IPS-15b (cell line): ENCODE data around the gene CNNM1.

Experiments
- H3K27me3 ChIP-seq: one replicate; pipeline ENCODE4 v1.6.1; 2013; ENCODE audit warnings: low read length; ENCODE audit not compliant: control insufficient read depth, insufficient read depth
- H3K36me3 ChIP-seq: one replicate; pipeline ENCODE4 v1.6.1; 2013; ENCODE audit warnings: low read length; ENCODE audit not compliant: control insufficient read depth, insufficient read depth
- H3K4me1 ChIP-seq: one replicate; pipeline ENCODE4 v1.6.1; 2013; ENCODE audit warnings: mild to moderate bottlenecking, low read length; ENCODE audit not compliant: control insufficient read depth, insufficient read depth
- H3K4me3 ChIP-seq: one replicate; pipeline ENCODE4 v1.5.1; 2013; ENCODE audit warnings: low read depth, low read length
- H3K9ac ChIP-seq: one replicate; pipeline ENCODE4 v1.6.1; 2013; ENCODE audit warnings: low read depth, mild to moderate bottlenecking, low read length
- H3K9me3 ChIP-seq: one replicate; pipeline ENCODE4 v1.6.1; 2013; ENCODE audit warnings: mild to moderate bottlenecking, low read length; ENCODE audit not compliant: control insufficient read depth, insufficient read depth

Gene CNNM1

DNA sequence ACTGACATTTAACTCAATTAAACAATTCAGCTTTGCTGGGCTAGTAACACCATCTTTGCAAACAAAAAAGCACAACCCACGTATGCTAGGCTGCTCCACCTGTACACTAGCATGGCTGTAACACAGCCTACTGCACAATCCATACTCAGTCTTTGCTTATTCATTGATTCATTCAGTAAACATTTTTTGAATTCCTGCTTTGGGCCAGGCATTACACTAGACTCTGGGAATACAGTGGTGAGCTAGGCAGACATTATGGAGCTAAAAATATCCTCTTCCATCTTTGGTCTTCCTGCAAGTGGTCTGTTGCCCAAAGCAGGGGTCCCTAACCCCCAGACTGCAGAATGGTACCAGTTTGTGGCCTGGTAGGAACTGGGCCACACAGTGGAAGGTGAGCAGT lies 9.9 kb downstream of the CNNM1 start:
- H3K9me3 ChIP-seq, result no peaks in the 10 kb centered on the region
- no peaks in the 10 kb centered on the region for H3K27me3 ChIP-seq
- no peak overlapping the region for H3K9ac ChIP-seq
- H3K4me3 ChIP-seq, result no peak overlapping the region
- H3K36me3 ChIP-seq, result no peaks in the 10 kb centered on the region
- H3K4me1 ChIP-seq, result no peaks in the 10 kb centered on the region

DNA sequence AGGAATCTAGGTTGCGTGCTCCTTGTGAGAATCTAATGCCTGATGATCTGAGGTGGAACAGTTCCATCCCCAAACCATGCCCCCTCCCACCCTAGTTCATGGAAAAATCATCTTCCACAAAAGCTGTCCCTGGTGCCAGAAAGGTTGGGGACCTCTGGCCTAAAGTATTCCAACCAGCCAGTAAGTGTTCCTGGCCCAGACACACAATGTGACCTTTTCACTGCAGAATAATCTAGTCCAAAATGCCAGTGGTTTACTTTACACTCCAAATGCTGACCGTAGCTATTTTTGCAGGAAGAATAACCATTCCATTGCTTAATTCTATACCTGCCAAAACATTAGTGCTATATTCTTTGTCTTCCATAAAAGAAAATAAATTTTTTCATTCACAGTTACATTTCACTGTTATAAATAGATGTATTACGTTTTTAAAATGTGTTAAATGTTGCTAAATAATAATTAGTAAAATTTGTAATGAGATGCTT lies 10.4 kb downstream of the CNNM1 start:
- Histone ChIP-seq H3K9ac (no peak overlapping the region), H3K36me3 (no peaks in the 10 kb centered on the region), H3K27me3 (no peaks in the 10 kb centered on the region), H3K9me3 (no peaks in the 10 kb centered on the region), H3K4me3 (no peak overlapping the region), H3K4me1 (no peaks in the 10 kb centered on the region)

DNA sequence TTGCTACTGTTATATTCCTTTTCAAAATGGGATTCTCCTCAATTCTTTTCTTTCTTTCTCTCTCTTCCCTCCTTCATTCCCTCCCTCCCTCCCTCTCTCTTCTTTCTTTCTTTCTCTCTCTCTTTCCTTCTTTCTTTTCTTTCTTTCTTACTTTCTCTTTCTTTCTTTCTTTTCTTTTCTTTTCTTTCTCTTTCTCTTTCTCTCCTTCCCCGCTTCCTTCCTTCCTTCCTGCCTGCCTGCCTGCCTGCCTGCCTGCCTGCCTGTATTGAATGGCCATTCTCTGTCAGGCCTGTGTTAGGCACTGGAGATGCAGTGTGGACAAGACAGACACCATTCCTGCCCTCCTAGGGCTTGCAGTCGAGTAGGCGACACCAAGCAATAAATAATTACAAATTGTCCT lies 11.5 kb downstream of the CNNM1 start:
- Histone ChIP-seq H3K4me3 (no peak overlapping the region), H3K4me1 (no peaks in the 10 kb centered on the region), H3K9ac (no peak overlapping the region), H3K36me3 (no peaks in the 10 kb centered on the region), H3K27me3 (no peaks in the 10 kb centered on the region), H3K9me3 (no peaks in the 10 kb centered on the region)

DNA sequence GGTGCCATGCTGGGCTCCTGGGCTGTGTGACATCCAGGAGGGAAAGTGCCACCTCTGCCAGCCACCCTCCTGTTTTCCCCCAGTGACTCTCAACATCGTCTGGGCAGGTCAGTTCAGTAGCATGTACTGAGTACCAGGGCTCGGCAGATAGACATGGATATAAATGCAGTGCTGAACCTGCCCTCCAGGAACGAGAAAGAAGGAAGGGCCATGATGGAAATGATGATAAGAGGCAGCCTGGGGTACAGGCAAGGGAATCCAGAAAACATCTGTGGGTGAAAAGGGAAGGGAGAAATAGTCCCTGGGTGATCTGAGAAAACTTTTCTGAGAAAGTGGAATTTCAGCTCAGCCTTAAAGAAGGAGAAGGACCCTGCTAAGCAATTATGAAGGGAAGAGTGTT lies 12.1 kb downstream of the CNNM1 start:
- H3K9me3 ChIP-seq, result no peaks in the 10 kb centered on the region
- no peak overlapping the region for H3K4me3 ChIP-seq
- H3K9ac ChIP-seq, result no peak overlapping the region
- no peaks in the 10 kb centered on the region for H3K36me3 ChIP-seq
- no peaks in the 10 kb centered on the region for H3K4me1 ChIP-seq
- no peaks in the 10 kb centered on the region for H3K27me3 ChIP-seq

DNA sequence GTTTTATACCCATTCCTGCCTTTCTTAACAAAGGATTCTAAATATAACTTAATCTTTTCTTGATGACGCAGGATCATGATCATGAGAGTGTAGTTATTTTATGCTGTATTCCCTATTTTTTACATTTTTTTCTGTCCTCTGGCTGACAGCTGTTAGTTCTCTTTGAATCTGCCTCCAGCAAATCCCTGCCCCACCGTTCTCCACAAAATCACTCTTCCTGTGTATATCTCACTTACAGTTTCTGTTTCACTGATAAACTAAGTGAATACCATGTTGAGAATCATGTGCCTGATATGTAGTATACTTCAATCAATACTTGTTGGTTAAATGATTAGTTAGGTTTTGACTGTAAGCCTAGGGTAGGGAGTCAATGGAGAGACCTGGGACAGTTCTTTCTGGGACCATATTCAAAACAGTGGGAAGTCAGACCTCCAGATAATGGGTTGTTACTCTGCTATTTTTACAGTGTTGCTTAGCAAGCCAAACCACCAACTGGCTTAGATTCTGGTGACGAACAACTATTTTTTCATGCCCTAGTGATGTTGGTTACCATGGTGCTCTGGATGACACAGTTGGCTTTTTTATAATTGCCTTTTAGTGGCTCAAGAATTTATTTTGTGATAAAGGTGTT lies 12.8 kb downstream of the CNNM1 start:
- Histone ChIP-seq H3K4me3 (no peak overlapping the region), H3K9me3 (no peaks in the 10 kb centered on the region), H3K9ac (peak overlapping the region; percentile 13), H3K36me3 (no peaks in the 10 kb centered on the region), H3K4me1 (no peaks in the 10 kb centered on the region), H3K27me3 (no peaks in the 10 kb centered on the region)

DNA sequence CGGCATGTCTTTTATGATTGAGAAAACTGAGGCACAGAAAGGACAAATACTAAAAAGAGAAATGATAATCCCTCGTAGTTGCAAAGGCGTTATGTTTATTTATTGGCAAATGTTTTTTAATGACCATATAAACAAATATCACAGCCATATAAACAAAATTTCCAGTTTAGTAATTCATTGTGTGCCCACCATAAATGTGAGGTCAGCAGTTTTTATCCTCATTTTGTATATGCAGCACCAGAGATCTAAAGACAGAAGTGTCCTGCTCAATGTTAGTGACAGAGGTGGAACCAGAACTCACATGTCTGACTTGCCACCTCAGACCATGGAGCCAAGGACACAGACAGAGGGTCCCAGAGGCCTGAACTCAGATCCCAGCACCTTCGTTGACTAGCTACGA lies 14.1 kb downstream of the CNNM1 start:
- no peaks in the 10 kb centered on the region for H3K9me3 ChIP-seq
- H3K27me3 ChIP-seq, result no peaks in the 10 kb centered on the region
- H3K36me3 ChIP-seq, result no peaks in the 10 kb centered on the region
- H3K4me1 ChIP-seq, result no peaks in the 10 kb centered on the region
- no peak overlapping the region for H3K4me3 ChIP-seq
- no peak overlapping the region for H3K9ac ChIP-seq

DNA sequence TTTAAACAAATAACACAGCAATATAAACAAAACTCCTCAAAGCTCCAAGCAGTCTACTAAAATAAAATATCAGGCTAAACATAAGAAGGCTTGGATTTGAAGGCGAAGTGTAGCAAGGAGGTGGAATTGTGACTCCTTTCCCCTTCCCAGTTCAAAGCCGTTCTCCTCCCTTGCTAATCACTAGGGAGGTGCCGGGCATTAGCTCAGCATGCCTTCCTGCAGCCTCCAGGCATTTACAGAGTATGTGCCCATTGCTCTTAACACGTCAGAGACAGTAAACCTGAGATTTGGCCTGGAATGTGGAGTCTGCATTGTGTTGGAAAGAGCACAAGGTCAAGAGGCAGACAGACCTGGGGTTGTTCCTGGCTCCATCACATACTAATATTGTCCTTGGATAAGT lies 15.6 kb downstream of the CNNM1 start:
- Histone ChIP-seq H3K36me3 (no peaks in the 10 kb centered on the region), H3K9ac (no peak overlapping the region), H3K4me1 (no peaks in the 10 kb centered on the region), H3K4me3 (no peak overlapping the region), H3K27me3 (no peaks in the 10 kb centered on the region), H3K9me3 (no peaks in the 10 kb centered on the region)

DNA sequence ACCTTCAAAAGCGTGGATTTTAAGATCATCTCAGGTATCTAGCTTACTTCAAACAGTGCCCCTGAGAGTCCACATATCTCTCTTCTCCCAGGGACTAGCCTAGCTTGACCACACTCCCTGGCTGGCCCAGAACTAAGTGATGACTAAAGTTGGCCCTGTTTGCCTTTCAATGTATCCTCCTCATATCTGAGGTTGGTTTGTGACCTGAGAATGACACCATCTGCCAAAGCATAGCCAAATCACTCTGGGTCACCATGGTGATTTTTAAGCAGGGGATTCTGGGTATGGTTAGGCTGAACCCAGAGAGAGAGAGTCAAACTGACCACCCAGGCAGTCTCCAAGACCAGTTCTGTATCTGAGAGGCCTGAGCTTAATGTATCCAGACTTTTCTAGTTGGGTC lies 16.2 kb downstream of the CNNM1 start:
- H3K27me3 ChIP-seq, result no peaks in the 10 kb centered on the region
- H3K4me1 ChIP-seq, result no peaks in the 10 kb centered on the region
- no peaks in the 10 kb centered on the region for H3K36me3 ChIP-seq
- no peaks in the 10 kb centered on the region for H3K9me3 ChIP-seq
- H3K9ac ChIP-seq, result no peak overlapping the region
- no peak overlapping the region for H3K4me3 ChIP-seq

DNA sequence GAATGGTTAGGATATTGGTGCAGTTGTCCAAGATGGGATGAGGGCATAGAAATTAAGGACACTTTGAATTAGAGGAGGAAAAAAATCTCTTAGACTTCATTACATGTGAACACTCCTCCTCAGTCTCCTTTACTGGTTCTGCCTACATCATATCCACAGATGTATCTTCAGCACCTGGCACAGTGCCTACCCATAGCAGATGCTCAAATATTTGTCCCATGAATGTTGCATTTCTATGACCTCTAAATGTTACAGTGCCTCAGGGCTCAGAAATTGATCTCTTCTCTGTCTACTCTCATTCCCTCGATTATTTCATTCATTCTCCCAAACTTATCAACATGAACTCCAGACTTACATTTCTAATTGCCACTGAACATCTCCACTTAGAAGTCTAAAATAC lies 17.1 kb downstream of the CNNM1 start:
- H3K27me3 ChIP-seq, result no peaks in the 10 kb centered on the region

DNA sequence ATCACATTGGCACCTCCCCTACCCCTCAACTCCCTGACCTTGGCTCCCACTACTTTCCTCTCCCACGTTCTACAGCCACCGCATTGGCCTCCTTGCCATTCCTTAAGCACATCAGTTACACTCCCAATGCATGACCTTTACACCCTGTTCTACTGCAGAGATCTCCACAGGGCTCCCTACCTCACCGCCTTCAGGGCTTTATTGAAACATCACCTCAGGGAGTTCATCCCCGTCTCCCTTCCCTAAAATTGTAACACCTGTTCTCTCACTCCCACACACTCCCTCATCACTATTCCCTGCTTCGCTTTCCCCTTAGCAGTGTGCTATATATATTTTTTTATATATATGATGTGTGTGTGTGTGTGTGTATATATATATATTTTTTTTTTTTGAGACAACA lies 18.5 kb downstream of the CNNM1 start:
- Histone ChIP-seq H3K4me3 (no peak overlapping the region), H3K27me3 (no peaks in the 10 kb centered on the region), H3K36me3 (no peaks in the 10 kb centered on the region), H3K4me1 (no peaks in the 10 kb centered on the region), H3K9ac (no peak overlapping the region), H3K9me3 (no peaks in the 10 kb centered on the region)

More for the DNA sequence above, 17.1 kb downstream of the CNNM1 start:
- Histone ChIP-seq H3K36me3 (no peaks in the 10 kb centered on the region), H3K9me3 (no peaks in the 10 kb centered on the region), H3K4me3 (no peak overlapping the region), H3K4me1 (no peaks in the 10 kb centered on the region), H3K9ac (no peak overlapping the region)

DNA sequence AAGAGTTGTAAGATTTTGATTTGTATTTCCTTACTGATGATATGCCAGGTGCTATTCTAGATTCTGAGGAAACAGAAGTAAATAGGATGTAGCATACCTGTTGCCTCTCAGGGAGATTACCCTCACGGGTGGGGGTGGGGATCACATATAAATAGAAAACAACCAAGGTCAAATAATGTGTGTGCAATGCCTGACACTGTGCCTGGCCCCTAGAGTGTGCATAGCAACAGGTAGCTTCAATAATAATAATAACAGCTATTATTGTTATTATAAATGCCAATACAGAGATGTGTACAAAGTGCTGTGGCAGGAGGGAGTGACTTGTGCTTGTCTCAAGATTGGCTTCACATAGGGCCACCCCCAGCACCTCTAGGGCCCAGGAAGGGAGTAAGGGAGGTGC lies 24.0 kb downstream of the CNNM1 start:
- Histone ChIP-seq H3K4me1 (no peaks in the 10 kb centered on the region), H3K36me3 (no peaks in the 10 kb centered on the region), H3K27me3 (peaks cover 2% of the 10 kb centered on the region), H3K9me3 (no peaks in the 10 kb centered on the region), H3K4me3 (no peak overlapping the region), H3K9ac (no peak overlapping the region)

DNA sequence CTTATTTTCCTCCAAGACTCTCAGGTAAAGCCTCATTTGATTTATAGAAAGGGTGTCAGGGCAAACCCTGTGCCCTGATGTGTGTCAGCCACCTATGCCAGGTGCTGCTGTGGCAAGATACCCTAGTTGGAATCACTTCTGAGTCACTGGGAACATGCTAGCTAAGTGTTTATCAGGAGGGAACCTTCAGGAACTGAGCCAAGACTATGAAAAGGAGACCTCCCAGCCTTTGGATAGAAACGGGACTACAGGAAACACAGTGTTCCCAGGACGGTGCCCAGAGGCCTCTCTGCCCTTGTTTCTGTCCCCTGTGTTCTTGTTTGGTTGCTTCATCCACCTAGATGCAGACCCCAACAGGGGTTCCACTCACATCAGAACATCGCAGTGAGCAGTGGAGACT lies 28.5 kb downstream of the CNNM1 start:
- Histone ChIP-seq H3K4me1 (peaks cover 4% of the 10 kb centered on the region), H3K27me3 (peaks cover 7% of the 10 kb centered on the region), H3K9ac (no peak overlapping the region), H3K9me3 (no peaks in the 10 kb centered on the region), H3K4me3 (no peak overlapping the region), H3K36me3 (peaks cover 3% of the 10 kb centered on the region)
